IPS-NIHi7 (cell line): ENCODE data around the gene NLRP1.

Source experiments
- DNase-seq: peaks from one replicate; pipeline ENCODE4 v3.0.0; 2012; ENCODE audit warnings: mixed read lengths; ENCODE audit errors: extremely low spot score

NLRP1 gene

DNA sequence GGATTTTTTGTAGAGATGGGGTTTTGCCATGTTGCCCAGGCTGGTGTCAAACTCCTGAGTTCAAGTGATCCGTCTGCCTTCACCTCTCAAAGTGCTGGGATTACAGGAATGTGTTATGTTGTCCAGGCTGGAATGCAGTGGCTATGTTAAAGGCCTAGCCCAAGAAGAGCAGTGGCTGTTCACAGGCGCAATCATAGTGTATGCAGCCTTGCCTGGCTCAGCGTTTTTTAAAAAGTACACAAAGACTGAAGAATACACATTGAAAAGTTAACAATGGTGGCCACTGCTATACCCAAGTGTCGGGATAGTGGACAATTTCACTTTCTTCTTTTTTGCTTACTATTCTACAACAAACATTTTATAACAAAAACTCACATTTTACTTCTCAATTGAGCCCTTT lies 105.3 kb downstream of the NLRP1 start:
- no peak for DNase-seq

DNA sequence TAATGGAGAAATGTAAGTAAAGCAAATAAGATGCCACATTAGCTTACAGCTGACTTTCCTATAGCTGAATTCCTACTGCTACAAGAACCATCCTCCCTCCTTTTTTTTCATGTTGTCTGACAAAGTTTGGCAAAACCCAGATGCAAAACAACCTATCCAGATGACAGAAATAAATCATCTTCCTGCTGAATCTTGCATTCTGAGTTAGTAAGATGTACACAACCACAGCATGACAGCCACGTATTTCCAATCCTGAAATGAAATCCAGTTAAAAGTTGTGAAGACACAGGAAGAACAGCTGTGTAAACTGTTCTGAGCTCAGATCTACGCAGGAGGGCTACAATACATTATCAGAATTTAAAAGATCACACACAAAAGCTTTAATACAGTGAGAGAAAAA lies 110.4 kb downstream of the NLRP1 start:
- DNase-seq = no peak

DNA sequence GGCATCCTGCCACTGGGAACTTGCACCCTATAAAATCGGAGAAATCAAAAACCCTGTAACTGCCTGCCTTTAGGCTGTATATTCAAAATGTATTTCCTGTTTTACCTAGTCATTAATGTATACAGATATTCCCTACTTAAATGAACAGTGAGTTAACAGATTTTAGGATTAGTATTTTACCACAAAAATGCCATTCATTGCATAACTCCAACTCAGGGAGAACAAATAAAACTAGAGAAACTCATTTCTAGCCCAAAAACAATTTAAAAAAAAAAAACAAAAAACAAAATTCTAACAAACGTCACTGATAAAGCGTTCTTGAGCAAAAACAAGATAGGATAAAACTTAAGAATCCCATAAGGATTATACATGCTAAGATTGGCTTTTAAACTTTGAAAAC lies 111.8 kb downstream of the NLRP1 start:
- DNase-seq = no peak

DNA sequence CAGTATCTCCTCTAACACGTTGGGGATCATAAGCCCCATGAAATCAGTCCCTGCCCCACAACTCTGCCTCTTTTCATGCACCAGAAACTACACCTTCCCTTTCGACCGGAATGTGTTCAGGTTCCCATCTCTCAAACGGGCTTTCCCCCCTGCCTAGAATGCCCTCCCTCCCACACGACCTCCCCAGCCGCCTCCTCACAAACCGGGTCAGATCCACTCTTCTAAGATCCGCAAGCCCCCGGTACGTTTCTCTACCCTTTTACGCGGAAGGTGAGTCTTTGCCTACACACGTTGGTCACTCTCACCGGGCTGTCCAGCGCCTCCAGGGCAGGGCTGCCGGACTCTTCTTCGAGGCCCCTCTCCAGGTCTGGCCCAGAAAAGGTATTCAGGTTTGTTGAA lies 116.2 kb downstream of the NLRP1 start:
- no peak for DNase-seq

DNA sequence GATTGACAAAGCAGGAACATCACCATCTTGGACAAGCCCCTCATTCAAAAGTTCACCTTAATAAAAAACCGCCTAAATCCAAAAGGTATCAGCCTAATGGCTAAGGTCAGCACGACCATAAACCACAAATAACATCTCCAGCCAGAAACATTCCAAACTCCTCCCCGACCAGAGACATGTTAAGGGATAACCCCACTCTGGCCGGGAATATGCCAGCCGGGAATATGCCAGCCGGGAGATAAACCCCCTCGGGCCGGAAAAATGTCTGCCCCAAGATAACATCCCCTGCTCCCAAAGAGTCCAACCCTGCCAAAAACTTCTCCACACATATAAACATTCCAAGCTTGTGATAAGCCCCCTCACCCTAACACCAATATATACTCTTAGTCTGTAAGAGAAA lies 116.9 kb downstream of the NLRP1 start:
- no peak for DNase-seq

DNA sequence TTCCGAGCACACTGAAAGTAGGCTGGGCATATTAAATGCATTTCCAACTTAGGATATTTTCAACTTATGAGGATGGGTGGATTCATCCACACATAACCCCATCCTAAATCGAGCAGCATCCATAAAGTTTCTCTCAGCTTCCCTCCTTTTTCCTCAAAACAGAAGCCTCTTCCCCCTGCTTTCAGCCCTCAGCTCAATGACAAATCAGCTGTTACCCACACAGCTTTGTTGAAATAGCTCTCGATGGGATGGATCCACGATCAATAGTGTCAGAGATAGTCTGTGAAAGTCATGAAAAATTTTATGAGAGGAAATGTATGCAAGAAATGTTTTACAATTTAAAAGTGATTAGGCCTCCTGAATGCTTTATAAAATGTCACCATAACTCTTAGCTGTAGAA lies 118.0 kb downstream of the NLRP1 start:
- DNase-seq = no peak

DNA sequence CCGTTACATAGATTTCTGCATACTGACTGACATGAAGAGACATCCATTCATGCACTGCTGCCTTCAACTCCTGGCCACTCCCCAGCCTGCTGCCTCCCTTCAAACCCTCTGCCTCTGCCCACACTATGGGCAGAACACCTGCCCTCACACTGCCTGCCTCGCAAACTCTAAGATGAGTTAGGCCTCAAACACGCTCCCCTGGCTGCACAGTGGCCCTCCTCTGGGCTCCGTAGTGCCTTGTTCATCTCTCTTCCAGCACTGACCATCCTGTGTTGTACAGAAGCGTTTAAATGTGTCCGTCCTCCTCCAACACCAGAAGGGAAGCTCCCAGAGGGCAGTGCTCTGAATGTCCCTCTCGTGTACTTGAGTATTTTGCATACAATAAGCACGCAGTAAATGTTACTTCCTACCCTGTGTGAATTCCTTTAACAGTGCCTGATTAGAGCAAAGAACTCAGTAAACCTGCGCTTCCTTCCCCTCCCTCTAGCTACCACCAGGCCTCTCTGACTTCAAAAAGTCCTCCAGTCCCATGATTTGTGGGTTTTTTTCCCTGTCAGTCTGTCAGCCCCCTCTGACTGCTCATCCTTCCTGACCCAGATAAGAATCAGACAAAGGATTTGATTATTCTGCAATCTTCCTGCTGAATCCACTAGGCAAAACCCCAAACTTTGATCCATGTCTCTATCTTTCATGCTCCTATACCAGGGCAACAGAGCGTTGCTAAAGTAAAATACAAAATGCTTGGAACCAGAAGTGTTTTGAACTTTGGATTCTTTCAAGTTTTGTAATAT lies 119.4 kb downstream of the NLRP1 start:
- DNase-seq = no peak
